ENCODE measurements around the gene ANKRD11.
"Not testable (repeated sequence)": the region's sequence is repeated elsewhere in the genome, so short reads cannot be mapped to it uniquely, and the experiment has no call there.

The ANKRD11 gene

DNA sequence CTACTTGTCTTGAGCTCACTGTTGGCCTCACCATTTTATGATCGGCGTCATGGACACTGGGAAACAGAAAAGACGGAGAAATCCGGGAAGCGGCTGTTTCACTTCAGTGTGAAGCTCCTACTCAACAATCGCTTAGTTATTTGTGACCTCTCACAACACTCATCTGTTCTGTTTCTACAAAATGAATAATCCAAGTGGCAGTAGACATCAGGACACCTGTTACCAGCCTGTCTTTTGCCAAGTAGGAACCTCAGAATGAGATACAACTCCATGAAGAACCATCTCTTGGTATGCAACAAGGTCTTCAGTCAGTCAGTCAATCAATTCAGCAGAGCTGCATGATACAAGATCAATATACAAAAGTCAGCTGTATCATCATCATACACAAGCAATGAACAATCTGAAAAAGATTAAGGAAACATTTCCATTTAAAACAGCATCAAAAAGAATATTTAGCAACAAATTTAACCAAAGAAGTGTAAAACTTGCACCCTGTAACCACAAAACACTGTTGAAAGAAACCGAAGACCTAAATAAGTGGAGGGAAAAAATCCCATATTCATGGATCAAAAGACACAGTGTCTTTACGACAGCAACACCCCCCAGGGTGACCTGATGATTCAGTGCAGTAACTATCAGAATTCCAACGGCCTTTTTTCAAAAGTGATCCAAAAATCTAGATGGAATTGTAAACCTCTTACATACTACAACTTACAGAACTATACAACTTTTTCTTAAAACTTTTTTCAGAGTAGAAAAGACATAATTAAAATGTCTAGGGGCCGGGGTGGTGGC, 63.4 kb downstream of the ANKRD11 start:
- DNase-seq = no peak

DNA sequence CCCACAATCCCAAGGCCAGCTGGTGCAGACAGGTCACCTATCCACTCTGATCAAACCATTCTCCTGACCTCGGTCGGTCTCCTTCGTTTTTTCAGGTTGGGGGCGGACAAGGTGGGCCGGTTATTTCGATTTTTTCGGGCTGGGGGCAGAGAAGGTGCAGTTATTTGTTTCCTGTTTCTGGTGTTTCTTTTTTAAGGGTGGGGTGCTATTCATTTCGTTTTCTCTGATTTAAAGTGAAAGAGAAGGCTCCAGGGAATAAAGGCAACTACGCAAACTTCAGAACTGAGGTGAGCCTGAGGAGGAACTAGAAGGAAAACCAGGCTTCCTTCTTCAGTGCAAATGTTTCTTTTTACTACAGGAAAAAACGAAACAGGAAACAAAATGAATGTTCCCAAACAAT, 64.8 kb downstream of the ANKRD11 start:
- DNase-seq = no peak

DNA sequence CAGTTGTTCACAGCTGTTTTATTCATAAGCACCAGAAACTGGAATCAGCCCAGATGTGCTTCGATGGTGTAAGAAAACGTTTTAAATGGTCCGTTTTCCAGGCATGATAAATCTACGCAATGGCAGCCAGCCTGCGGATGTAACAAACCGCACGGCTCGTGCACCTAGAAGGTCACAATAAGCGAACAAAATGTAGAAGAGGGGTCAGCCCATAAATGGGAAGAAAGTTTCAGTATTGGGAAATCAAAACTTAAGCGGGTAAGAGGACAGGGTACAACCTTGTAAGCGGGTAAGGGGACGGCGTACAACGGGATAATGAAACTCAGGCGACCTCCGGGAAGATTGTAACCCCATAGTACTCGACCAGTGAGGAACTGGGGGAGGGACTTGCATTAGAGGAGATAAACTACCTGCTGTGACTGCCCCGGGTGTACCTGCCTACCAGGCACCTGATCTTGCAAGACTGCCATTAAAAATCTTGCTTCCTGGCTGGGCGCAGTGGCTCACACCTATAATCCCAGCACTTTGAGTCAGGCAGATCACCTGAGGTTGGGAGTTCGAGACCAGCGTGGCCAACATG, 66.6 kb downstream of the ANKRD11 start:
- DNase-seq = no peak

DNA sequence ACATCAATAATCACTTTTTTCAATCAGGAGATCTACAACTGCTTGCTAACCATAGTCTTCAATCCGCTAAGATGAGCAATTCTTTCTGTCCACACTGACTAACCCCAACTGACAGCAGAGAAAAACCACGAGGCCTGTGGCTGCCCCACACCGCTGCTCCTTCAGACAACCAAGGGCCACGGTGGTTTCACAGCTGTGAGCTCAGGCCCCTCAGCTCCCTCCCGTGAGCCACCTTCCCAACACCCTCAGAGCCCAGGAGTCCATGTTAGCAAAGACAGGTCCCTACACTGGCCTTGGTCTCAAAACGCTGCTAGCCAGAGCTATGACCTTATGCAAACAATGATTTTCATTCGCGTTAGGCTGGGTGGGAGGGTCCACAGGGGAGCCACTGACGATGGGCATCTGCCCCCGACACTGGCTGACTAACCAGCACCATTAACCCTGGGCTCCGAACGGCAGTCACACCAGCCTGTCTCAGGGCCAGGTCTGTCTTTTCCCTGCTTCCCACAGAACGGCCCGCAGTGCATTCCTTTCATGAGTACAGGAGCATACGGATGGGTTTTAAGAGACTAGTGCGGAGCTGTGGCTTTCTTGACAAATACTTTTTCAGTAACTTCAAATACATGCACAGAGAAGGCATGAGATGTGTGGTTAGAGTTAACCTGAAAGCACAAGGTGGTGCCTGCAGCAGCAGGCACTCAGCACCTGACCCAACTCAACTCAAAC, 67.3 kb downstream of the ANKRD11 start:
- DNase-seq = no peak

DNA sequence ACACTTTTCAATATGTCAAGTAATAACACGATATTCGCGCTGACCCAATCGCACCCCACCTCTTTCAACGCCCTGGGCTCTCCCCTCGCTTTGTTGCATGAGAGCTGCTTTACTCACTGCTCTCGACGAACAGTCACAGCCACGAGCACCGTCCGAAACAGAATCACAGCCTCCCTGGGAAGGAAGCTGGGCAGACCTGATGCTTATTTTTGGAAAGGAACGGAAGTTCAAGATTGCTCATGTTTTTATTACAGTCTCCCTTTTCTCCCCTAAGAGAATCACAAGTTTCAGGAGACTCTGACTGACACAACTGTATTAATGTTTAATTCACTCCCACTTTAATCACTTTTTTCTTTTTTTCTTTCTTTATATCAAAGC, 67.8 kb downstream of the ANKRD11 start:
- DNase-seq = no peak

DNA sequence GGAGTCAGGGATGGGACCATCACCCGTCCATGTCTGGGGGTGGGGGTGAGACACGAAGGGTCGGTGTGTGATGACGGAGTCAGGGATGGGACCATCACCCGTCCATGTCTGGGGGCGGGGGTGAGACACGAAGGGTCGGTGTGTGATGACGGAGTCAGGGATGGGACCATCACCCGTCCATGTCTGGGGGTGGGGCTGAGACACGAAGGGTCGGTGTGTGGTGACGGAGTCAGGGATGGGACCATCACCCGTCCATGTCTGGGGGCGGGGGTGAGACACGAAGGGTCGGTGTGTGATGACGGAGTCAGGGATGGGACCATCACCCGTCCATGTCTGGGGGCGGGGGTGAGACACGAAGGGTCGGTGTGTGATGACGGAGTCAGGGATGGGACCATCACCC, 69.1 kb downstream of the ANKRD11 start:
- not testable (repeated sequence) for DNase-seq

DNA sequence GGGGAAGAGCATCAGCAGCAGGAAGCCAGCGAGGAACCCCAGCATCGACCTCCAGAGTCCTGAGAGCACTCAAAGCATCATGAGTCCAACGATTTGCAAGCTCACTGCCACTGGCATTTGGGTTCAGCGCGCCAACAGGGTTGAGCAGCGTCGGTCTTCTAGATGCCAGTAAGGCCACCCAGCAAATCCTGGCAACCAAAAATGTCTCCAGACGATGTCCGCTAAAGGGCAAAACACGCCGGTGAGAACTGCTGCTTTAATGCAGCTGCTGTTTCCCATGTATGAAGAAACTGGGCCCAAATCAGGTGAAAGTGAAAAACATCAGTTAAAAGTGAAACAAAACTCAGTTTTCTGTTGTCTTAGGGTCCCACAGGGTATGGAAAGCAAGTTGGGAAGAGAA, 70.2 kb downstream of the ANKRD11 start:
- no peak for DNase-seq

DNA sequence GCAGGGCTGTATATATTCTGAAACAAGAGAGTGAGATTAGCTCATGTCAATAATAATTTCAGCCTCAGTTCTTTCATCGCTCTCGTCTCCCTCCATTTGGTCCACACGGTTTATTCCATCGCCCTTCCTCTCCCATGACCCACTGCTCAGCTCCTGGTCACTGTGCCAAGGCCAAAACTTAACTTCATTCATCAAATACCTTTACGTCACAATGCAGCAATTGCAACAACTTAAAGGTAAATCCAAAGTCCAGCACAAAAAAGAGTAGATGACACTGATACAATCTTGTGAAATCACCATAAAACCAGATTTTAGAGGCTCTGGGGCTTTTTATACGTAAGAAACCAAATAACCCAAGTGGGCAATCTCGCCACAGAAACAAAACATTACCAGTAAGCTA, 72.0 kb downstream of the ANKRD11 start:
- no peak for DNase-seq

DNA sequence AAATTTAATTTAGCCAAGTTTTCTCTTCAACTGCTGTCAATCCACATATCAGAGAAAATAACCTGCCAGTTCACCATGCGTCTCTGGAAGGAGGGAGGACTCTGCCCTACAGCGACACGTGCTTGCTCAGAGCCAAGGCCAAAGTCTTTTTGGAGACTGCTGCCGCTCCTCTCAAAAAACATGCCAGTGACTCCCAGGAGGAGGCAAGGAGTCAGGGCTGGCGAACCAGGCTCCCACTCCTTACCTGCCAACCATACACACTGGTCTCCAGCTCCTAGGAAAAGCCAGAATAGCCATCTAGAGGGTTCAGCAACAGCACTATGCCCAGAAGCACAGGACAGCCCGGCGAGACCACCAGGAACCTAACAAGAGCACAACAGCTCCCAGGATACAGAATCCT, 73.0 kb downstream of the ANKRD11 start:
- DNase-seq = no peak

DNA sequence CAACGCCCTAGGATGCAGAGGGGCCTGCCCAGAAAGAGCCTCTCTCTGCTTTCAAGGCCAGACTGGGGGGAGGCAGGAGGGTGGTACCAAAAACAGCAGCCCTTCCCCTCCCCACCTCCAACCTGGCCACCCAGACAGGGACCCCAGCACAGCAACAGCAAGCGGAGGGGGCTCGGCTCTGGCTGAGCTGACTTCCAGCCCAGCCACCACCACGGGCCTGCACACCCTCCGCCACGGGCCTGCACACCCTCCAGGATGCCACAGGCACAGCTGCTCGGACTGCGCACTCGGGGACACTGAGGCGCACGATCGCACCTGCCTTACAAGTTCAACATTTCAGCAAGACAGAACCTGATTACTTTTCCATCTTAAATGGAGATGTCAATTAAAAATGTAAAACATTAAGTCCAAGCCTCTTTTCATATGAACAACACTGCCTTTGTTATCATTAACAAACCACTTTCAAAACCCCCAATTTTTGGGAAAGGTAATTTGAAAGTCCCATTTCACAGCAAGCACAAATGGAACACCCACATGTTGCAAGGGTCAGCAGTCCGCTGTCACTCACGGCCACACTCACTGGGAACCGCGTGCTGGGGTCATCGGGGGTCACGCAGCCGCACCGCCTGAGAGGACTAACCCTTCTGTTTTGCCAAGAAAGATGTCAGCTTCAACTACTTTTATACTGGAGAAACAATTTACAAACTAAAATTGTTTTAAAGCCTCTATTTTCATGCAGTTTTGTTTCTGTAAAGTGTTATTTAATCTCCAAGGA, 76.4 kb downstream of the ANKRD11 start:
- DNase-seq = no peak

DNA sequence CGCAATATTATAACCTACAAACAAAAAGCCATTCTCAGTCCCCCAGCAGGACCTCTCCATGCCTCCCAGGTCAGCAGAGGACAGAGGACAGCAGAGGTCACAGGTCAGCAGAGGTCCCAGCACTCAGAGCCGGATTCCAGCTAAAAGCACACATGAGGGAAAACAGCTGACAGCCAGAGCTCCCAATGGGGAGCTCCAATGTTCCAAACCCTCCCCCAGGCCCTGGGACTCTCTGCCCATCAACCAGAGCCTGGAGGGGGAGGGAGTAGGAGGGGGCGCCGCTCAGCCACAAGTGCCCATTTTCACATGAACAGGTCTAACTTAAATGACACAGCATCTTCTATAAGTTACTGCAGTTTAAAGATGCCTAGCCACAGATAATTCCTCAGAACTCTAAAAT, 77.5 kb downstream of the ANKRD11 start:
- DNase-seq = no peak

DNA sequence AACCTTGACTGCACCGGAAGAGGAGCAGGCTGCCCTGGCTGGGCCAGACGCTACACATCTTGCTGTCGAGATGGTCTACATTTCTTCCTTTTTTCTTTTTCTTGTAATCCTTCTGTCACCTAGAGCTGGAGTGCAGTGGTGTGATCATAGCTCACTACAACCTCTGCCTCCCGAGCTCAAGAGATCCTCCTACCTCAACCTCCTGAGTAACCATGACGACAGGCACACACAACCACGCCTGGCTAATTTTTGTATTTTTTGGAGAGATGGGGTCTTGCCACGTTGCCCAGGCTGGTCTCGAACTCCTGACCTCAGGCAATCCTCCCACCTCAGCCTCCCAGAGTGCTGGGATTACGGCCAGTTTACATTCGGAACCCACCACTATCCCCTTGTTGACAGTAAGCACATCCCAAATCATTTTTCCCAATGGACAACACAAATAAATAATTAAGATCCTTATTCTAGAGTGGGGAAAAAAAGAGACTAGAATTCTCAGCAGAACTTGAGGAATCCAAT, 79.0 kb downstream of the ANKRD11 start:
- DNase-seq = no peak

- DNase-seq = peak; percentile 47
These were observed 79.5 kb downstream of the ANKRD11 start for GRCh38 chr16:89410794-89411309.

DNA sequence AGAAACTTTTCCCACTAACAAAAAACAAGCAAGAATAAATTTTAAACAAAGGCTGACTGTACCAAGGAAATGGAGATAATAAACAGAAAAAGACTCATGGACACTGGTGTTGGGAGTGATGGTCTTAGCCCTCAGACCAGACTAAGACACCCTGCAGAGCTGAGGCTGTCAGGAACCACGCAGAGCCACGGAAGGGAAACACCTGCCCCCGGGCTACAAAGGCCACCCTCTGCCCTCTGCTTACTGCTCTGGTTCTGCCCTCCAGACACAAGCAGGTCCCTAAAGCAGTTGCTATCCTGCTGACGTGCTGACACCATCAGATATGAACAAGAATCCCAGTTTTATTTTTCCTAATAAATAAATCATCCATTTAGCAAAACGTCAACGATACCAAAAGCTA, 80.0 kb downstream of the ANKRD11 start:
- no peak for DNase-seq

DNA sequence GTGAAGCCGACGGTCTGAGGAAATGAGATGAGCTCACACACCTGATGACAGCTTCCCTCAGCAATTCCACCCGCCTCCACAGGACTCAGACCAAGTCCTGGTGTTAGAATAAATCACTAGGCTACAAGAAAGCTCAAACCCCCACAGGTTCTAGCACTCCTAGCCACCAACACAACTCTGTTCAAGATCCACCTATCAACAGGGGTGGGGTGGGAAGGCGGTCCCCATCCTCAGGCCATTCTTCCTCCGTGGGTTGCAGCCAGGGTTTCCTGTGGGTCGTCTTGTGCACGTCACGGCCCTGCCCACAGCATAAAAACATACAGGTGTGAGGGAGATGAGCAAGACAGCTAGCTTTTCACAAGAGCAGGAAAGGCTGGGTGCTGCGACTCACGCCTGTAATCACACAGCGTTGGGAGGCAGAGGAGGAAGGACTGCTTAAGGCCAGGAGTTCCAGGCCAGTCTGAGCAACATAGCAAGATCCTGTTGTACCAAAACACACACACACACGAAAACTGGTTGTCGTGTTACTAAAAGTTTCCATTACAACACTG, 81.1 kb downstream of the ANKRD11 start:
- no peak for DNase-seq

- no peak for DNase-seq
These were observed 82.0 kb downstream of the ANKRD11 start for GRCh38 chr16:89408315-89408714.

DNA sequence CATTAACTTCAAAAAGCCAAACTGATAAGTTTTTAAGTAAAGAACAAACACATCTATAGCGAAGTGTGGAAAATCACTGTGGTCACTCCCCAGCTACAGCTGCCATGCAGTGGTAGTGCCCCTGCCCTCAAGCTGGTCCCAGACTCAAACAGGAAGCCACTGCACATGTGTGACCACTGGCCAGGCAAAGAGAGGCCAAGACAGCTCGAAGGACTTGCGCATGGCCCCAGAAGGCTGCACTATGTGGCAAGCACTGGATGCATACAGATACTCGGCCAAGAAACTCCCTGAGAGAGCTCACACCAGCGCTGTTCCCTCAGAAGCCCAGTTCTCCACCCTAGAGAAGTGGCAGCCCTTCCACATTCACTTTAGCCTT, 82.4 kb downstream of the ANKRD11 start:
- DNase-seq = no peak

GRCh38 chr16:89407282-89407924, 83.0 kb downstream of the ANKRD11 start:
- no peak for DNase-seq

DNA sequence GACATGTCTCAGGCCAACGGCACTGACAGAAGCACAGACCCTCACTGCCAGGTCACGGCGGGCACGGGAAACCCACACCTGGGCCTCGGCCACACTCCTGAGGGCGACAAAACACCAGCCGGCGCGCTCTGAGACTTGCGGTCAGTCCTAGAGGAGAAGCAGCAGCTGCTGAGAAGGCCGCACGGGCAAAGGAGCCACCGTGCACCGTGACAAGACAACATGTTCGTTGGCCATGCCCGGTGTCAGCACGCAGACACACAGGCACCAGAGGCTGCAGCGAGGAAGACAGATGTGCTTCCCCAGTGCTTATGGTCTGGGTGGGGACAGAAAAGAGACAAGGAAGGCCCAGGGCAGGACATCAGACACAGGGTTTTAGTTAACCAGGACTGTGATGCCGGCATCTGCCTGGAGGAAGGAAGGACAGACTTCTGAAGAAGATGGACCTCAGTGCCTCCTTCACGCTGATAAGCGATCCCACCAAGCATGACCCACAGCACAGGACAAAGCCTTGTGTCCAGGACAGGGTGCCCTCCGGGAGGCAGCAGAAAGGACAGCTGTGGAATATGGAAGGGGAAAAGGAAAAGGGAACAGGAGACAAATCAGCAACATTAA, 84.0 kb downstream of the ANKRD11 start:
- no peak for DNase-seq

GRCh38 chr16:89404561-89404960, 85.8 kb downstream of the ANKRD11 start:
- DNase-seq = no peak

GRCh38 chr16:89402962-89403361, 87.4 kb downstream of the ANKRD11 start:
- DNase-seq = no peak

All from NCI-H774 (cell line).